Ishikawa (cell line): Measurements from ENCODE around the gene MRPS9.

Experiments
- EGR1 ChIP-seq: IDR thresholded peaks from 2 replicates; pipeline ENCODE4 v1.6.1; 2012
- EP300 ChIP-seq: IDR thresholded peaks from 2 replicates; pipeline ENCODE4 v1.6.1; 2012; ENCODE audit warnings: borderline replicate concordance
- FOXM1 ChIP-seq: IDR thresholded peaks from 2 replicates; pipeline ENCODE4 v1.6.1; 2012; ENCODE audit warnings: low read depth, borderline replicate concordance
- NFIC ChIP-seq: IDR thresholded peaks from 2 replicates; pipeline ENCODE4 v1.6.1; 2012
- RAD21 ChIP-seq: IDR thresholded peaks from 2 replicates; pipeline ENCODE4 v1.6.1; 2012; ENCODE audit warnings: low read depth
- YY1 ChIP-seq: IDR thresholded peaks from 2 replicates; pipeline ENCODE4 v1.6.1; 2012; ENCODE audit warnings: low read depth
- TF ChIP-seq, protein P1 (sequence below): IDR thresholded peaks from 2 replicates; pipeline ENCODE4 v1.6.1; 2012
- TF ChIP-seq, protein P2 (sequence below): IDR thresholded peaks from 2 replicates; pipeline ENCODE4 v1.6.1; 2012

DNA sequence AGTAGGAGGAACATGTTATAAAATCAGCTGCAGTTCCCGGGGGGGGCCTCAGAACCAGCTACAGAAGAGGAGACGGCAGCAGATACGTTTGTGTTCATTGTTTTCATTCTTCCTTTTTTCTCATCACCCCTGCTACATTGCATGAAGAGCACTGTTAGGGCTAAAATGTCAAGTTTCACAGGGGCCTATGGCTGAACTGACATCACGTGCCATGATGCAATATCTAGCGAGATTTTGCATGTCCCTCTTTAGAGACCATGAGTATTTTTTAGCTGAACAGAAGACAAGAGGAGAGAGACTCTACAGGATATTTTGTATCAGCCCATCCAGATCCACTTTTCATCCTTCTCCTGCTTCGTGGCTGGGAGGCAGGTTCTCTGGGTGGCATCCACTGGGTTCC lies 97.6 kb downstream of the MRPS9 start:
- TF ChIP-seq EGR1 (no peak), EP300 (no peak), FOXM1 (no peak), YY1 (no peak), RAD21 (no peak), NFIC (no peak)
- TF ChIP-seq, protein P1, sequence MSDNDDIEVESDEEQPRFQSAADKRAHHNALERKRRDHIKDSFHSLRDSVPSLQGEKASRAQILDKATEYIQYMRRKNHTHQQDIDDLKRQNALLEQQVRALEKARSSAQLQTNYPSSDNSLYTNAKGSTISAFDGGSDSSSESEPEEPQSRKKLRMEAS: no peak
- TF ChIP-seq, protein P2, sequence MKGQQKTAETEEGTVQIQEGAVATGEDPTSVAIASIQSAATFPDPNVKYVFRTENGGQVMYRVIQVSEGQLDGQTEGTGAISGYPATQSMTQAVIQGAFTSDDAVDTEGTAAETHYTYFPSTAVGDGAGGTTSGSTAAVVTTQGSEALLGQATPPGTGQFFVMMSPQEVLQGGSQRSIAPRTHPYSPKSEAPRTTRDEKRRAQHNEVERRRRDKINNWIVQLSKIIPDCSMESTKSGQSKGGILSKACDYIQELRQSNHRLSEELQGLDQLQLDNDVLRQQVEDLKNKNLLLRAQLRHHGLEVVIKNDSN: no peak
